Large intestine (tissue), 3 donors: ENCODE data around the gene ABCA13. TPM values are rescaled to one million over a fixed set of nuclear protein-coding genes. Genes with fewer than 3 reads are reported as not detected.

Source experiments
- DNase-seq, 2 donors: peaks; one replicate each; pipeline versions ENCODE4 v3.0.0 to v3.0.0-alpha.2; 2013
- H3K27ac ChIP-seq: one replicate; pipeline ENCODE4 v1.5.1; 2013; ENCODE audit warnings: low read length
- H3K27me3 ChIP-seq: 2 replicates; pipeline ENCODE4 v1.6.1; 2013; ENCODE audit warnings: low read length; ENCODE audit not compliant: control insufficient read depth, insufficient read depth
- H3K36me3 ChIP-seq: 2 replicates; pipeline ENCODE4 v1.6.1; 2013; ENCODE audit warnings: low read length; ENCODE audit not compliant: control insufficient read depth, insufficient read depth
- H3K4me1 ChIP-seq: one replicate; pipeline ENCODE4 v1.6.1; 2013; ENCODE audit warnings: low read length; ENCODE audit not compliant: control insufficient read depth, insufficient read depth
- H3K4me3 ChIP-seq: one replicate; pipeline ENCODE4 v1.5.1; 2013; ENCODE audit warnings: low read length
- H3K9me3 ChIP-seq: one replicate; pipeline ENCODE4 v1.6.1; 2013; ENCODE audit warnings: mild to moderate bottlenecking, low read depth, low read length, moderate library complexity; ENCODE audit not compliant: control insufficient read depth
- WGBS: methylation state at CpG from one replicate; pipeline ENCODE4 v1.1.5; 2013; ENCODE audit warnings: low lambda C conversion rate; ENCODE audit not compliant: insufficient coverage; 5-methylcytosine and 5-hydroxymethylcytosine counted together
- polyA plus RNA-seq: library from polyadenylated mRNA; unstranded; fragments of 120-200 nt; gene quantifications from one replicate; pipeline ENCODE4 v1.2.1, GENCODE V29; 2013

The ABCA13 gene
- polyA plus RNA-seq, 1 donor = 0.28 TPM

GRCh38 chr7:48355346-48355745, 184.1 kb downstream of the ABCA13 start:
- WGBS = 100% methylated on average over 2 of the region's 3 CpGs
- Histone ChIP-seq H3K27ac (no peak overlapping the region), H3K27me3 (no peaks in the 10 kb centered on the region), H3K4me3 (no peak overlapping the region), H3K9me3 (no peaks in the 10 kb centered on the region), H3K4me1 (no peaks in the 10 kb centered on the region), H3K36me3 (no peaks in the 10 kb centered on the region)
- DNase-seq = no peak

- Histone ChIP-seq H3K4me3 (no peak overlapping the region), H3K27ac (no peak overlapping the region), H3K27me3 (no peaks in the 10 kb centered on the region), H3K9me3 (no peaks in the 10 kb centered on the region), H3K4me1 (no peaks in the 10 kb centered on the region), H3K36me3 (no peaks in the 10 kb centered on the region)
- WGBS = 70% methylated on average over 2 of the region's 6 CpGs
- DNase-seq = no peak
These were observed 189.3 kb downstream of the ABCA13 start for GRCh38 chr7:48360574-48360973.

GRCh38 chr7:48363174-48363573, 191.9 kb downstream of the ABCA13 start:
- Histone ChIP-seq H3K36me3 (no peaks in the 10 kb centered on the region), H3K4me1 (no peaks in the 10 kb centered on the region), H3K27ac (no peak overlapping the region), H3K27me3 (no peaks in the 10 kb centered on the region), H3K9me3 (no peaks in the 10 kb centered on the region), H3K4me3 (no peak overlapping the region)
- DNase-seq = no peak
- 97% methylated on average over 3 of the region's 3 CpGs for WGBS

- DNase-seq = no peak
- WGBS = 100% methylated on average over 1 of the region's 2 CpGs
- no peaks in the 10 kb centered on the region for H3K4me1 ChIP-seq
These were observed 193.8 kb downstream of the ABCA13 start for GRCh38 chr7:48365010-48365409.

DNA sequence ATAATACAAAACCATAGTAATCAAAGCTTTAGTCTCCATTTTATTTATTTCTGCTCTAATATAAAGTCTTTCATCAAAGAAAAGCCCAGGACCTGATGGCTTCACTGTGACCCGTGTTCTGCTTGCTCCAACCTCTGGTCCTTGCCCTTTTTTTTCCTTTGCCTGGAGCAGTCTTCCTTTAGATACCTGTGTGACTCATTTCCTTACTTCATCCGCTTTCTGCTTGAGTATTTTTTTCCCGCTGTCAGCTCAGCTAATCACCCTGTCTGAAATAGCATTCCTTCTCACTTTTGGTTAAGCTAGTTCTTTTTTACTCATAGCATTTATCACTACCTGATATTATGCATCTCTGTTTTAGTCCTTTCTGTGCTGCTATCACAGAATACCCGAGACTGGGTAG, 194.8 kb downstream of the ABCA13 start:
- Histone ChIP-seq H3K36me3 (no peaks in the 10 kb centered on the region), H3K4me3 (no peak overlapping the region), H3K27ac (no peak overlapping the region), H3K4me1 (no peaks in the 10 kb centered on the region), H3K27me3 (no peaks in the 10 kb centered on the region), H3K9me3 (no peaks in the 10 kb centered on the region)
- WGBS = 89% methylated on average over 3 of the region's 4 CpGs
- no peak for DNase-seq

More at GRCh38 chr7:48365010-48365409, 193.8 kb downstream of the ABCA13 start:
- H3K27ac ChIP-seq = no peak overlapping the region
- no peaks in the 10 kb centered on the region for H3K9me3 ChIP-seq
- H3K4me3 ChIP-seq = no peak overlapping the region
- no peaks in the 10 kb centered on the region for H3K27me3 ChIP-seq
- H3K36me3 ChIP-seq = no peaks in the 10 kb centered on the region

DNA sequence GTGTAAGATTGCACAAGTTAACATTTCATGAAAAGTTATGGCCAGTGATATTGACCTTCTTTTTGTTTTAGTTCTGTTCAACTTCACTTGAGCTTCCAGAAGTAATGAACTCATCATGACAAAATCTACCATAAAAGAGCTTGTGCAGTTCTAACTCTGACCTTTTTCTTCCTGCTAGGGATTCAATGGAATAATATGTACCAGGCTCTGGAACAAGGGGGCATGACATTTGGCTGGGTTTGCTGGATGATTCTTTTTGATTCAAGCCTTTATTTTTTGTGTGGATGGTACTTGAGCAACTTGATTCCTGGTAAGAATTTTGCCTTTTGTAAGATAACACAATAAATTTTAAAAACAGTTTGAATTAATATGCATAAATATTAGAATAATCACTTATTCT, 205.0 kb downstream of the ABCA13 start:
- Histone ChIP-seq H3K4me1 (no peaks in the 10 kb centered on the region), H3K27ac (no peak overlapping the region), H3K36me3 (no peaks in the 10 kb centered on the region), H3K4me3 (no peak overlapping the region), H3K9me3 (no peaks in the 10 kb centered on the region), H3K27me3 (no peaks in the 10 kb centered on the region)
- DNase-seq = no peak

- WGBS = no CpG with 5 or more reads among the region's 1 CpG
- H3K36me3 ChIP-seq = no peaks in the 10 kb centered on the region
- H3K9me3 ChIP-seq = no peaks in the 10 kb centered on the region
- no peak for DNase-seq
- no peak overlapping the region for H3K27ac ChIP-seq
- H3K27me3 ChIP-seq = no peaks in the 10 kb centered on the region
- no peak overlapping the region for H3K4me3 ChIP-seq
- H3K4me1 ChIP-seq = no peaks in the 10 kb centered on the region
These were observed 209.7 kb downstream of the ABCA13 start for GRCh38 chr7:48380921-48381320.

DNA sequence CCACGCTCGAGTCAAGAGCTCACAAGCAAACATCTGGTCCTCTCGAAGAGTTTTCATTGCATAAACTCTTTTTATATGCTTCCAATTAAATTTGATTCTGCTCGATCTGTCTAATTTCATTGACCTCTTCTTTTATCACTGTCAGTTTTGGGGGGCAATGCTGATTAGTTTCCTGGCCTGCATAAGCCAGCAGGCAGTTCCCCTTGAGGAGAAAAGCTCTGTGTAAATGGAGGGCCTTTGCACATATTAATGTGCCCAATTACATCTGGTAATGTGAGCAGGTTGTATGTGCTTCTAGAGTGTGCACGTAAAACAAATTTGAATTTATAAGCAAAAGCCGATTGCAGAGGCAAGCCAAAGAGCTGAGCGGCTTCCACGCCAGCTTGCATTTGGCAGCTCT, 210.3 kb downstream of the ABCA13 start:
- WGBS = 88% methylated on average over 4 of the region's 8 CpGs

GRCh38 chr7:48384180-48384752, 213.0 kb downstream of the ABCA13 start:
- no peaks in the 10 kb centered on the region for H3K36me3 ChIP-seq
- H3K9me3 ChIP-seq = no peaks in the 10 kb centered on the region
- no CpG with 5 or more reads among the region's 6 CpGs for WGBS
- H3K27ac ChIP-seq = no peak overlapping the region
- H3K27me3 ChIP-seq = no peaks in the 10 kb centered on the region
- no peak for DNase-seq
- H3K4me3 ChIP-seq = no peak overlapping the region
- H3K4me1 ChIP-seq = no peaks in the 10 kb centered on the region

More for the DNA sequence above, 210.3 kb downstream of the ABCA13 start:
- no peaks in the 10 kb centered on the region for H3K4me1 ChIP-seq
- H3K27me3 ChIP-seq = no peaks in the 10 kb centered on the region
- H3K36me3 ChIP-seq = no peaks in the 10 kb centered on the region
- no peak for DNase-seq
- no peak overlapping the region for H3K27ac ChIP-seq
- no peak overlapping the region for H3K4me3 ChIP-seq
- no peaks in the 10 kb centered on the region for H3K9me3 ChIP-seq

DNA sequence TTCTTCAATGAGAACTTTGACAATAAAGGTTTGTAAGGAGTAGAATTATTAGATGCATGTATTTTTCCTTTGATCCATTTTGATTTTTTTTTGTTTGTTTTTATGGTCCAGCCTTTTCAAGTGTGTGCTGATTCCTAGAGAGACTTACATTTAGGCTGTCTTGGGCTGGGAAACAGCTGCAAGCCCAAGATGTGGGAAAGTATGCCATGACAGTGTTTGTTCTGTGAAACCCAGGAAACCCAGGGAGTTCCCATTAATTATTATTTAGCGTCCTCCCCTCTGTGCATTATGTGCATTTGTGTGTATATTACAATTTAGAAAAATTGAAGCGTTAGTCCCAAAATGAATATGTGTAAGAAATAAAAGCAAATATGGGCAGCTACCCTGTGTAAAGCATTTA, 216.7 kb downstream of the ABCA13 start:
- WGBS = 80% methylated on average over 1 of the region's 2 CpGs
- no peak overlapping the region for H3K4me3 ChIP-seq
- no peak for DNase-seq
- no peak overlapping the region for H3K27ac ChIP-seq
- H3K9me3 ChIP-seq = no peaks in the 10 kb centered on the region
- no peaks in the 10 kb centered on the region for H3K36me3 ChIP-seq
- H3K4me1 ChIP-seq = no peaks in the 10 kb centered on the region
- H3K27me3 ChIP-seq = no peaks in the 10 kb centered on the region

DNA sequence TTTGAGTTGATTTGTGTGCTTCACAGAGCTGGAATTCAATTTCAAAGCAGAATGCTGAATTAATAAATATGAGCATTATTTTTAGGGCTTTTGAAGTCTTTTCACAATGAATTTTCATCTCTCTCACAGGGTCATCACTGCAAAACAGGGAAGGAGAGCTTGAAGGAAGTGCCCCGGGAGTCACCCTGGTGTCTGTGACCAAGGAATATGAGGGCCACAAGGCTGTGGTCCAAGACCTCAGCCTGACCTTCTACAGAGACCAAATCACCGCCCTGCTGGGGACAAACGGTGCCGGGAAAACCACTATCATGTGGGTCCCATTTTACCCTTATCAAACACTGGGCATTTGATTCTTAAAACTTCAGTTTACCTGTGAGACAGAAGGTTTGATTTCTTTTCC, 217.7 kb downstream of the ABCA13 start:
- no peak overlapping the region for H3K4me3 ChIP-seq
- WGBS = no CpG with 5 or more reads among the region's 4 CpGs
- DNase-seq = no peak
- no peak overlapping the region for H3K27ac ChIP-seq
- no peaks in the 10 kb centered on the region for H3K4me1 ChIP-seq
- no peaks in the 10 kb centered on the region for H3K9me3 ChIP-seq
- H3K36me3 ChIP-seq = no peaks in the 10 kb centered on the region
- H3K27me3 ChIP-seq = no peaks in the 10 kb centered on the region
